ENCODE results near the gene TAS2R50. TPM values are rescaled to one million over a fixed set of nuclear protein-coding genes. Genes with fewer than 3 reads are reported as not detected.

TAS2R50 gene
- total and polyA plus RNA-seq, 9 of the 15 experiments (the other 6 are each of a cell fraction or from before 2014, with no cell fraction given): 0.06 to 1.3 (median 0.42) TPM; not detected in 3

DNA sequence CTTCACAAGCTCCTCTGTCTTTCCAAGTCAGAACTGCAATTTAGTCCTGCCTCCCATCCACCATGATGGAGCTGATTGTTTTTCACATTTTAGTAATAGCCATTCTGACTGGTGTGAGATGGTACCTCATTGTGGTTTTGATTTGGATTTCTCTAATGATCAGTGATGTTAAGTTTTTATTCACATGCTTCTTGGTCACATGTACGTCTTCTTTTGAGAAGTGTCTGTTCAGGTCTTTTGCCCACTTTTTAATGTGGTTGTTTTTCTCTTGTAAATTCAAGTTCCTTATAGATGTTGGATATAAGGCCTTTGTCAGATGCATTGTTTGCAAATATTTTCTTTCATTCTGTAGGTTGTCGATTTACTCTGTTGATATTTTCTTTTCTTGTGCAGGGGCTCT lies 43.5 kb downstream of the TAS2R50 start:
- POLR2A ChIA-PET: no interaction called here
- Histone ChIP-seq H2AFZ (ENCODE audit: low read depth, low read length) (no peak overlapping the region), H3K9ac (ENCODE audit: insufficient read depth in 1 of 2, low read depth in 2 of 2, low read length in 2 of 2) (no peak overlapping the region), H3K36me3 (ENCODE audit: control insufficient read depth, insufficient read depth, low read length) (no peaks in the 10 kb centered on the region), H3K4me3 (no peak overlapping the region), H3K4me2 (ENCODE audit: insufficient read depth, low read length) (no peak overlapping the region), H3K9me1 (ENCODE audit: control insufficient read depth, insufficient read depth, low read length) (no peaks in the 10 kb centered on the region), H3K9me3 (replicated peaks; ENCODE audit: control insufficient read depth, insufficient read depth, low read depth, low read length) (no peaks in the 10 kb centered on the region), H3K27me3 (ENCODE audit: control insufficient read depth in 2 of 2, insufficient read depth in 2 of 2, low read length in 2 of 2) (no peaks in the 10 kb centered on the region), H3K27ac (ENCODE audit: extremely low read depth, low read depth, low read length) (no peak overlapping the region), H3K79me2 (ENCODE audit: control insufficient read depth, insufficient read depth, low read length) (no peaks in the 10 kb centered on the region), H3K4me1 (replicated peaks in 1 of 2; ENCODE audit: control insufficient read depth in 2 of 2, insufficient read depth in 2 of 2, low read length in 2 of 2) (peaks cover 0 to 7% of the 10 kb centered on the region in 2 experiments; a peak in 2 of 5 replicates), H4K20me1 (replicated peaks; ENCODE audit: control insufficient read depth, insufficient read depth, low read length) (no peaks in the 10 kb centered on the region)
- DNase-seq (ENCODE audit: extremely low read depth in 1 of 4, low spot score in 3 of 4) (no peak), ATAC-seq (no peak), FAIRE-seq (no peak)
- 94% methylated on average over 2 of the region's 2 CpGs for WGBS (ENCODE audit: insufficient coverage, low coverage, missing lambda C conversion rate)
- BruUV-seq (replicated peaks): no TSS peak
- intact Hi-C loops (cut with micrococcal nuclease) (no loop called here), in situ Hi-C loops (cut with MboI) (no loop called here)
- CTCF ChIA-PET (ENCODE audit: low intra/inter-chr PET ratio): no interaction called here
- TF ChIP-seq ZNF12 (CRISPR knock-in tag; IDR thresholded peaks at IDR 0.05) (no peak), GTF2F1 (IDR thresholded peaks at IDR 0.05; ENCODE audit: low read depth, low read length) (no peak), RBFOX2 (IDR thresholded peaks at IDR 0.05; ENCODE audit: low read depth, low read length) (no peak), GTF2E2 (tag; IDR thresholded peaks at IDR 0.05) (no peak), SRSF1 (IDR thresholded peaks at IDR 0.05; ENCODE audit: low read depth, low read length) (no peak)
- TF ChIP-seq, protein P1, sequence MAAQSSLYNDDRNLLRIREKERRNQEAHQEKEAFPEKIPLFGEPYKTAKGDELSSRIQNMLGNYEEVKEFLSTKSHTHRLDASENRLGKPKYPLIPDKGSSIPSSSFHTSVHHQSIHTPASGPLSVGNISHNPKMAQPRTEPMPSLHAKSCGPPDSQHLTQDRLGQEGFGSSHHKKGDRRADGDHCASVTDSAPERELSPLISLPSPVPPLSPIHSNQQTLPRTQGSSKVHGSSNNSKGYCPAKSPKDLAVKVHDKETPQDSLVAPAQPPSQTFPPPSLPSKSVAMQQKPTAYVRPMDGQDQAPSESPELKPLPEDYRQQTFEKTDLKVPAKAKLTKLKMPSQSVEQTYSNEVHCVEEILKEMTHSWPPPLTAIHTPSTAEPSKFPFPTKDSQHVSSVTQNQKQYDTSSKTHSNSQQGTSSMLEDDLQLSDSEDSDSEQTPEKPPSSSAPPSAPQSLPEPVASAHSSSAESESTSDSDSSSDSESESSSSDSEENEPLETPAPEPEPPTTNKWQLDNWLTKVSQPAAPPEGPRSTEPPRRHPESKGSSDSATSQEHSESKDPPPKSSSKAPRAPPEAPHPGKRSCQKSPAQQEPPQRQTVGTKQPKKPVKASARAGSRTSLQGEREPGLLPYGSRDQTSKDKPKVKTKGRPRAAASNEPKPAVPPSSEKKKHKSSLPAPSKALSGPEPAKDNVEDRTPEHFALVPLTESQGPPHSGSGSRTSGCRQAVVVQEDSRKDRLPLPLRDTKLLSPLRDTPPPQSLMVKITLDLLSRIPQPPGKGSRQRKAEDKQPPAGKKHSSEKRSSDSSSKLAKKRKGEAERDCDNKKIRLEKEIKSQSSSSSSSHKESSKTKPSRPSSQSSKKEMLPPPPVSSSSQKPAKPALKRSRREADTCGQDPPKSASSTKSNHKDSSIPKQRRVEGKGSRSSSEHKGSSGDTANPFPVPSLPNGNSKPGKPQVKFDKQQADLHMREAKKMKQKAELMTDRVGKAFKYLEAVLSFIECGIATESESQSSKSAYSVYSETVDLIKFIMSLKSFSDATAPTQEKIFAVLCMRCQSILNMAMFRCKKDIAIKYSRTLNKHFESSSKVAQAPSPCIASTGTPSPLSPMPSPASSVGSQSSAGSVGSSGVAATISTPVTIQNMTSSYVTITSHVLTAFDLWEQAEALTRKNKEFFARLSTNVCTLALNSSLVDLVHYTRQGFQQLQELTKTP (IDR thresholded peaks at IDR 0.05; ENCODE audit: low read depth in 1 of 2, partially characterized antibody in 2 of 2): peak in 1 of 2 experiments; percentile 90
